HepG2 (cell line): Measurements from ENCODE around the gene TTC22.

ENCODE experiments used
- EP300 ChIP-seq, 3 experiments: sonication (generic) in 1 of 3; formaldehyde crosslinking in 1 of 3; IDR thresholded peaks; 2 replicates each; pipeline versions ENCODE4 v1.5.1 to v1.6.1; 2011 to 2020; ENCODE audit warnings: low read depth in 2 of 3, low read length in 2 of 3, borderline replicate concordance in 1 of 3, improper control_type of control experiment in 1 of 3, mild to moderate bottlenecking in 1 of 3, missing genetic modification reagents in 1 of 3, moderate library complexity in 1 of 3
- HINFP ChIP-seq: sonication (generic); formaldehyde crosslinking; IDR thresholded peaks from 2 replicates; pipeline ENCODE4 v1.4.0; 2020; ENCODE audit warnings: low read depth, mild to moderate bottlenecking, missing genetic modification reagents
- NFIB ChIP-seq: sonication (generic); formaldehyde crosslinking; IDR thresholded peaks from 2 replicates; pipeline ENCODE4 v1.9.0; 2021; ENCODE audit warnings: missing genetic modification reagents, mild to moderate bottlenecking, borderline replicate concordance
- NFYB ChIP-seq: sonication (generic); formaldehyde crosslinking; IDR thresholded peaks from 2 replicates; pipeline ENCODE4 v1.4.0; 2020; ENCODE audit warnings: missing genetic modification reagents
- RFX1 ChIP-seq: fragments of 450-650 bp; IDR thresholded peaks from 2 replicates; pipeline ENCODE4 v1.6.1; 2017
- ZBTB49 ChIP-seq: sonication (generic); formaldehyde crosslinking; IDR thresholded peaks from 2 replicates; pipeline ENCODE4 v1.4.0; 2020; ENCODE audit warnings: missing genetic modification reagents, borderline replicate concordance
- ZNF674 ChIP-seq: sonication (generic); formaldehyde crosslinking; IDR thresholded peaks from 2 replicates; pipeline ENCODE4 v1.5.0; 2020; ENCODE audit warnings: low read depth, mild to moderate bottlenecking, missing genetic modification reagents

GRCh38 chr1:54757833-54758232, 43.3 kb downstream of the TTC22 start:
- TF ChIP-seq HINFP (CRISPR knock-in tag): no peak
- no peak for TF ChIP-seq NFIB (CRISPR knock-in tag)
- no peak for TF ChIP-seq NFYB (CRISPR knock-in tag)
- TF ChIP-seq RFX1: no peak
- no peak for TF ChIP-seq ZNF674
- TF ChIP-seq EP300 (IDR thresholded peaks at IDR 0.05; ENCODE audit: low read depth in 2 of 2, low read length in 2 of 2): no peak
- TF ChIP-seq EP300 (CRISPR knock-in tag; IDR thresholded peaks at IDR 0.05; ENCODE audit: borderline replicate concordance): no peak
- no peak for TF ChIP-seq ZBTB49 (CRISPR knock-in tag)
